Activated naive CD8-positive, alpha-beta T cell (primary cell): ENCODE results near the gene ROBO2.

ENCODE experiments used
- H3K27ac Mint-ChIP-seq: one replicate; pipeline ENCODE4 v1.8.0; 2021; ENCODE audit warnings: mixed read lengths
- H3K27me3 Mint-ChIP-seq: one replicate; pipeline ENCODE4 v1.8.0; 2021; ENCODE audit warnings: mixed read lengths
- H3K36me3 Mint-ChIP-seq: one replicate; pipeline ENCODE4 v1.8.0; 2021; ENCODE audit warnings: mixed read lengths
- H3K4me1 Mint-ChIP-seq: one replicate; pipeline ENCODE4 v1.8.0; 2021; ENCODE audit warnings: low read depth, mixed read lengths
- H3K4me3 Mint-ChIP-seq: one replicate; pipeline ENCODE4 v1.8.0; 2021; ENCODE audit warnings: mild to moderate bottlenecking, mixed read lengths
- H3K9me3 Mint-ChIP-seq: one replicate; pipeline ENCODE4 v1.8.0; 2021; ENCODE audit warnings: low read depth, mixed read lengths

Gene ROBO2

DNA sequence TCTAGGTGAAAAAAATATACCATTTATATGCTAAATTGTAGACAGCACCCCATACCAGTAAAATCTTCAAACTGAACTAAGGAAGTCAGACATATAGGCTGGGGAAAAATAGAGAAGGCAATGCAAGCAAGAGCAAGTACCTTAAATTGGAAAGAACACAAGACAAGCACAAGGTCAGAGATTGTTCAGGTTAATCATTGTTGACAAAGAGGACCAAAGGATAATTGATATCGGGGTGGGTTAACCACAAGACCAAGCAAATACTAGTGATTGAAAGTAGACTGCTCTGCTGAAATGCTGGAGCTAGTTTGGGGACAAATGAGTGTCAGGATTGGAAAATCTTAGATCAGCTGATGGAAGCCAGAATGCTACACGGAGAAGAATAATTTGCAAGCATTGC, 499.8 kb downstream of the ROBO2 start:
- Mint-ChIP-seq H3K36me3 (no peaks in the 10 kb centered on the region), H3K27ac (no peak overlapping the region), H3K4me1 (no peaks in the 10 kb centered on the region), H3K4me3 (no peak overlapping the region), H3K9me3 (peaks cover 10% of the 10 kb centered on the region), H3K27me3 (no peaks in the 10 kb centered on the region)

GRCh38 chr3:77541203-77541922, 501.5 kb downstream of the ROBO2 start:
- no peak overlapping the region for H3K27ac Mint-ChIP-seq
- H3K4me1 Mint-ChIP-seq, result no peaks in the 10 kb centered on the region
- H3K36me3 Mint-ChIP-seq, result no peaks in the 10 kb centered on the region

GRCh38 chr3:77546246-77546645, 506.3 kb downstream of the ROBO2 start:
- no peaks in the 10 kb centered on the region for H3K4me1 Mint-ChIP-seq
- H3K9me3 Mint-ChIP-seq, result peaks cover 7% of the 10 kb centered on the region
- H3K27ac Mint-ChIP-seq, result no peak overlapping the region
- H3K36me3 Mint-ChIP-seq, result no peaks in the 10 kb centered on the region
- no peak overlapping the region for H3K4me3 Mint-ChIP-seq
- no peaks in the 10 kb centered on the region for H3K27me3 Mint-ChIP-seq

More at GRCh38 chr3:77541203-77541922, 501.5 kb downstream of the ROBO2 start:
- Mint-ChIP-seq H3K4me3 (no peak overlapping the region), H3K27me3 (no peaks in the 10 kb centered on the region), H3K9me3 (peaks cover 10% of the 10 kb centered on the region)

- Mint-ChIP-seq H3K36me3 (no peaks in the 10 kb centered on the region), H3K27ac (no peak overlapping the region), H3K4me1 (no peaks in the 10 kb centered on the region), H3K4me3 (no peak overlapping the region), H3K9me3 (peaks cover 10% of the 10 kb centered on the region), H3K27me3 (no peaks in the 10 kb centered on the region)
These were observed 509.1 kb downstream of the ROBO2 start for GRCh38 chr3:77549034-77549433.

DNA sequence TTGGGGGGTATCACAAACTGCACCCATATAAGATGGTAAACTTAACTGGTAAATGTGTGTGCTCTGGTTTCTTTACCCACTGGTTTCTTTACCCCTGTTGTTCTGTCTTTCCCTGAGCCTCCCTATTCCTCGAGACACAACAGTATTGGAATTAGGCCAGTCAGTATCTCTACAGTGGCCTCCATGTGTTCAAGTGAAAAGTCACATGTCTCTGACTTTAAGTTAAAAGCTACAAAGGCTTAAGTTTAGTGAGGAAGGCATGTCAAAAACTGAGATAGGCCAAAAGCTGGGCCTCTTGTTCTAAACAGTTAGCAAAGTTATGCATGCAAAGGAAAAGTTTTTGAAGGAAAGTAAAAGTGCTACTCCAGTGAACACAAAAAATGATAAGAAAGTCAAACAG, 513.3 kb downstream of the ROBO2 start:
- no peak overlapping the region for H3K4me3 Mint-ChIP-seq
- no peak overlapping the region for H3K27ac Mint-ChIP-seq
- no peaks in the 10 kb centered on the region for H3K4me1 Mint-ChIP-seq
- peaks cover 9% of the 10 kb centered on the region for H3K9me3 Mint-ChIP-seq
- no peaks in the 10 kb centered on the region for H3K27me3 Mint-ChIP-seq
- H3K36me3 Mint-ChIP-seq, result no peaks in the 10 kb centered on the region

GRCh38 chr3:77562089-77562488, 522.2 kb downstream of the ROBO2 start:
- Mint-ChIP-seq H3K27me3 (no peaks in the 10 kb centered on the region), H3K27ac (no peak overlapping the region), H3K36me3 (no peaks in the 10 kb centered on the region), H3K4me1 (no peaks in the 10 kb centered on the region), H3K4me3 (no peak overlapping the region), H3K9me3 (peaks cover 14% of the 10 kb centered on the region)

GRCh38 chr3:77563012-77563411, 523.1 kb downstream of the ROBO2 start:
- peaks cover 18% of the 10 kb centered on the region for H3K9me3 Mint-ChIP-seq
- no peaks in the 10 kb centered on the region for H3K4me1 Mint-ChIP-seq
- no peaks in the 10 kb centered on the region for H3K36me3 Mint-ChIP-seq
- H3K4me3 Mint-ChIP-seq, result no peak overlapping the region
- H3K27ac Mint-ChIP-seq, result no peak overlapping the region
- H3K27me3 Mint-ChIP-seq, result no peaks in the 10 kb centered on the region

- no peaks in the 10 kb centered on the region for H3K4me1 Mint-ChIP-seq
- H3K4me3 Mint-ChIP-seq, result no peak overlapping the region
- no peaks in the 10 kb centered on the region for H3K36me3 Mint-ChIP-seq
- H3K27ac Mint-ChIP-seq, result no peak overlapping the region
- H3K9me3 Mint-ChIP-seq, result peaks cover 23% of the 10 kb centered on the region
- no peaks in the 10 kb centered on the region for H3K27me3 Mint-ChIP-seq
These were observed 526.2 kb downstream of the ROBO2 start for GRCh38 chr3:77566055-77566454.

GRCh38 chr3:77571971-77572715, 532.2 kb downstream of the ROBO2 start:
- Mint-ChIP-seq H3K36me3 (no peaks in the 10 kb centered on the region), H3K4me3 (no peak overlapping the region)

DNA sequence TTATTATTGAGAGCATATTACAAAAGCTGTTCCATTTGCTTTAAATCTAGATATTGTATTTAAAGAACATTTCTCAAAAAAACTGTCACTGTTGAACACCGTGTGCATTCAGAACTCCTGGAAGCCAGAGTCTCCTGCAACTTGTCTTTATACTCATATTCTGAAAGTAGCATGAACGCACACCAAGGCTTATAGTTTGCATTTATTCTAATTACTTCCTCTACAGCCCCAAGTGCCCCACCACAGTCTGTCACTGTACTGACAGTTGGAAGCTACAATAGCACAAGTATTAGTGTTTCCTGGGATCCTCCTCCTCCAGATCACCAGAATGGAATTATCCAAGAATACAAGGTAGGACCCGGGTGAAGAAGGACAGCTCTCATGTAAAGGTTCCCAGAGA, 537.4 kb downstream of the ROBO2 start:
- Mint-ChIP-seq H3K4me3 (no peak overlapping the region), H3K27ac (no peak overlapping the region), H3K9me3 (no peaks in the 10 kb centered on the region), H3K4me1 (no peaks in the 10 kb centered on the region), H3K27me3 (no peaks in the 10 kb centered on the region), H3K36me3 (no peaks in the 10 kb centered on the region)

More at GRCh38 chr3:77571971-77572715, 532.2 kb downstream of the ROBO2 start:
- Mint-ChIP-seq H3K9me3 (peaks cover 12% of the 10 kb centered on the region), H3K27me3 (no peaks in the 10 kb centered on the region), H3K27ac (no peak overlapping the region), H3K4me1 (no peaks in the 10 kb centered on the region)

- H3K36me3 Mint-ChIP-seq, result no peaks in the 10 kb centered on the region
These were observed 546.3 kb downstream of the ROBO2 start for GRCh38 chr3:77586216-77586615.

GRCh38 chr3:77588863-77589262, 549.0 kb downstream of the ROBO2 start:
- Mint-ChIP-seq H3K4me1 (no peaks in the 10 kb centered on the region), H3K27me3 (no peaks in the 10 kb centered on the region), H3K27ac (no peak overlapping the region)

More at GRCh38 chr3:77586216-77586615, 546.3 kb downstream of the ROBO2 start:
- peaks cover 3% of the 10 kb centered on the region for H3K9me3 Mint-ChIP-seq
- no peak overlapping the region for H3K27ac Mint-ChIP-seq
- H3K4me3 Mint-ChIP-seq, result no peak overlapping the region
- H3K4me1 Mint-ChIP-seq, result no peaks in the 10 kb centered on the region
- H3K27me3 Mint-ChIP-seq, result no peaks in the 10 kb centered on the region

DNA sequence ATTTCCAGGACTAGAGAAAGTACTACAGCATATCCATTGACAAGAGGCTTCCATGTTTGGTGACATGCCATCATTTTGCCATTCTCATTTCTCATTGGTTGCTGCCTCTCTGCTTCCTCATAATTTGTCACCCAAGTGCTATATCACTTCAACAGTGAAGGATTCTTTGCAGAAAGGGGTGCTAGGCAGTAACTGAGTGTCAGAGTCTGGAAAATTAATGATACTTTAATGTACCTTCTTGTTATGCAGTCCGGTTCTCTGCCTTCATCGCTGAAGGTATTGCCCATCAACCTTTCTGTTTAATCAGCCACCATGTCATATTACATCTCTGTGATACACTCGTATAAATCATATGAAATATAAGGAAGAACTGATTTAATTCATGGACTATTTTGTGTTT, 550.3 kb downstream of the ROBO2 start:
- H3K9me3 Mint-ChIP-seq, result peaks cover 4% of the 10 kb centered on the region
- no peaks in the 10 kb centered on the region for H3K27me3 Mint-ChIP-seq
- H3K36me3 Mint-ChIP-seq, result no peaks in the 10 kb centered on the region
- no peaks in the 10 kb centered on the region for H3K4me1 Mint-ChIP-seq
- H3K27ac Mint-ChIP-seq, result no peak overlapping the region
- H3K4me3 Mint-ChIP-seq, result no peak overlapping the region

More at GRCh38 chr3:77588863-77589262, 549.0 kb downstream of the ROBO2 start:
- Mint-ChIP-seq H3K36me3 (no peaks in the 10 kb centered on the region), H3K4me3 (no peak overlapping the region), H3K9me3 (peaks cover 8% of the 10 kb centered on the region)

GRCh38 chr3:77595371-77595870, 555.5 kb downstream of the ROBO2 start:
- H3K9me3 Mint-ChIP-seq, result peaks cover 4% of the 10 kb centered on the region
- no peaks in the 10 kb centered on the region for H3K36me3 Mint-ChIP-seq
- H3K27ac Mint-ChIP-seq, result no peak overlapping the region
- no peaks in the 10 kb centered on the region for H3K27me3 Mint-ChIP-seq
- no peaks in the 10 kb centered on the region for H3K4me1 Mint-ChIP-seq
- no peak overlapping the region for H3K4me3 Mint-ChIP-seq

- no peaks in the 10 kb centered on the region for H3K4me1 Mint-ChIP-seq
- no peak overlapping the region for H3K27ac Mint-ChIP-seq
- H3K9me3 Mint-ChIP-seq, result peaks cover 8% of the 10 kb centered on the region
- no peak overlapping the region for H3K4me3 Mint-ChIP-seq
- H3K36me3 Mint-ChIP-seq, result no peaks in the 10 kb centered on the region
- no peaks in the 10 kb centered on the region for H3K27me3 Mint-ChIP-seq
These were observed 560.0 kb downstream of the ROBO2 start for GRCh38 chr3:77599948-77600347.
